Tibial artery (tissue), 4 donors: ENCODE measurements around the gene RCOR1.
"Not testable (repeated sequence)": the region's sequence is repeated elsewhere in the genome, so short reads cannot be mapped to it uniquely, and the experiment has no call there.

Experiments
- DNase-seq, 2 donors: peaks; one replicate each; pipeline ENCODE4 v3.0.0-alpha.2; 2019
- H3K27ac ChIP-seq, 2 donors: fragments of 200-600 bp; sonication (generic) in 1 of 2; 1 replicate in 1 of 2; 2 replicates in 1 of 2; pipeline ENCODE4 v1.5.1; 2018 to 2019; ENCODE audit warnings: mild to moderate bottlenecking in 1 of 2
- H3K27me3 ChIP-seq, 2 donors: fragments of 200-600 bp; sonication (generic) in 1 of 2; one replicate each; pipeline versions ENCODE4 v1.5.1 to v1.6.0; 2016 to 2019
- H3K36me3 ChIP-seq, 3 donors: fragments of 200-600 bp; sonication (generic) in 2 of 3; one replicate each; pipeline ENCODE4 v1.5.1; 2016 to 2019; ENCODE audit warnings: mild to moderate bottlenecking in 2 of 3
- H3K4me1 ChIP-seq, 4 donors: fragments of 200-600 bp; sonication (generic) in 2 of 4; 1 replicate in 3 of 4; 2 replicates in 1 of 4; pipeline ENCODE4 v1.5.1; 2016 to 2019
- H3K4me3 ChIP-seq, 2 donors: fragments of 200-600 bp; sonication (generic) in 1 of 2; 1 replicate in 1 of 2; 2 replicates in 1 of 2; pipeline ENCODE4 v1.5.1; 2018 to 2019; ENCODE audit warnings: mild to moderate bottlenecking in 2 of 2
- H3K9me3 ChIP-seq, 3 donors: fragments of 200-600 bp; sonication (generic) in 1 of 3; one replicate each; pipeline ENCODE4 v1.5.1; 2016 to 2019
- intact Hi-C: fragments of 100-400 bp; cut with DNase I; formaldehyde crosslinking; loops from one replicate; pipeline ENCODE4 v1.15.0; 2023; ENCODE audit warnings: low total_unique reads
- TF ChIP-seq, protein P1 (sequence below), 2 experiments: fragments of 200-600 bp in 1 of 2; fragments of 450-650 bp in 1 of 2; IDR thresholded peaks; one replicate each; pipeline ENCODE4 v1.5.1; 2017 to 2019; ENCODE audit warnings: antibody characterized with exemption in 2 of 2, mild to moderate bottlenecking in 1 of 2, moderate library complexity in 1 of 2

The RCOR1 gene

DNA sequence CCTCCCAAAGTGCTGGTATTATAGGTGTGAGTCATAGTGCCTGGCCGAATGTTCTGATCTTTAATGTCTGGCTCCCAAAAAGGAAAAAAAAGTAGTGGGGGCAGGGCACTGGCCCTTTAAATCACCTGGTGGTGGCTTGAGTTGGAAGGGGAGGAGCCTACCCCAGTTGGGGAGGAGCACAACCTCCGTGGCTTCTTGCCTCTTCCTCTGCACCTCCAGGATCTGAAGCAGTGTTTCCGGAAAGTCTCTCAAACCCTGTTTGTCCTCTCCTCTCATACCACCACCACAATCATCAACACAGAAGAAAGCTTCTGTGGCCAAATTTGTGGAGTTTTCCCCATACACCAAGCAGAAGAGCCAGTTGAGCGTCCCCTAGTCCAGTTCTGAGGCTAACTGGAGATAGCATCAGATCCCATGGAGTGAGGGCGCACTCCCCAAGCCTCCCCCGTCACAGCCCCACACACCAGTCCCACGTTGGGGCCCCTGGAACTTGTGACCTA lies 24.3 kb upstream of the RCOR1 start:
- H3K9me3 ChIP-seq = peaks cover 0 to 5% (median 0%) of the 10 kb centered on the region in 3 donors
- no peaks in the 10 kb centered on the region for H3K4me1 ChIP-seq
- no peaks in the 10 kb centered on the region for H3K36me3 ChIP-seq
- intact Hi-C loops = no loop called here
- H3K27ac ChIP-seq = no peak overlapping the region
- no peak overlapping the region for H3K4me3 ChIP-seq
- DNase-seq = no peak
- TF ChIP-seq, protein P1, sequence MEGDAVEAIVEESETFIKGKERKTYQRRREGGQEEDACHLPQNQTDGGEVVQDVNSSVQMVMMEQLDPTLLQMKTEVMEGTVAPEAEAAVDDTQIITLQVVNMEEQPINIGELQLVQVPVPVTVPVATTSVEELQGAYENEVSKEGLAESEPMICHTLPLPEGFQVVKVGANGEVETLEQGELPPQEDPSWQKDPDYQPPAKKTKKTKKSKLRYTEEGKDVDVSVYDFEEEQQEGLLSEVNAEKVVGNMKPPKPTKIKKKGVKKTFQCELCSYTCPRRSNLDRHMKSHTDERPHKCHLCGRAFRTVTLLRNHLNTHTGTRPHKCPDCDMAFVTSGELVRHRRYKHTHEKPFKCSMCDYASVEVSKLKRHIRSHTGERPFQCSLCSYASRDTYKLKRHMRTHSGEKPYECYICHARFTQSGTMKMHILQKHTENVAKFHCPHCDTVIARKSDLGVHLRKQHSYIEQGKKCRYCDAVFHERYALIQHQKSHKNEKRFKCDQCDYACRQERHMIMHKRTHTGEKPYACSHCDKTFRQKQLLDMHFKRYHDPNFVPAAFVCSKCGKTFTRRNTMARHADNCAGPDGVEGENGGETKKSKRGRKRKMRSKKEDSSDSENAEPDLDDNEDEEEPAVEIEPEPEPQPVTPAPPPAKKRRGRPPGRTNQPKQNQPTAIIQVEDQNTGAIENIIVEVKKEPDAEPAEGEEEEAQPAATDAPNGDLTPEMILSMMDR (IDR thresholded peaks at IDR 0.05) = no peak
- peaks cover 0 to 3% of the 10 kb centered on the region in 2 donors for H3K27me3 ChIP-seq

DNA sequence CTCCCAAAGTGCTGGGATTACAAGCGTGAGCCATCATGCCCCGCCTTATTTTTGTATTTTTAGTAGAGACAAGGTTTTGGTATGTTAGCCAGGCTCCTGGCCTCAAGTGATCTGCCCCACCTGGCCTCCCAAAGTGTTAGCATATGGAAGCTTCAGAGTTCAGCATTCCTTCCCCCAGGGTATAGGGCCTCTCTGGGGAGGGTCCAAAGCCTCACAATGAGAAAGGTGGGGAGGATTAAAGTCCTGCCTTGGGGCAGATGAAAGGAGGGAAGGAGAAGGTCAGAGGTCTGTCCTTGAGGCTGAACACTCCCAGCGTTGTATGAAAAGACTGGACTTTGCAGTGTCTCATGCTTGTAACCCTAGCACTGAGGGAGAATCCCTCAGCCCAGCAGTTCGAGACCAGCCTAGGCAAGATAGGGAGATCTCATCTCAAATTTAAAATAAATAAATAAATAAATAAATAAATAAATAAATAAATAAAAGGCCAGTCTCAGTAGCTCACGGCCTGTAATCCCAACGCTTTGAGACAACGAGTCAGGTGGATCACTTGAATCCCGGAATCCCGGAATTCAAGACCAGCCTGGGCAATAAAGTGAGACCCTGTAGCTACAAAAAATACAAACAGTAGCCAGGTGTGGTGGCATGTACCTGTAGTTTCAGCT lies 22.0 kb upstream of the RCOR1 start:
- no peak overlapping the region for H3K4me3 ChIP-seq
- H3K36me3 ChIP-seq = no peaks in the 10 kb centered on the region
- peaks cover 0 to 19% of the 10 kb centered on the region in 2 donors for H3K27me3 ChIP-seq
- no peak for DNase-seq
- no peaks in the 10 kb centered on the region for H3K4me1 ChIP-seq
- no peak overlapping the region for H3K27ac ChIP-seq
- intact Hi-C loops = no loop called here
- H3K9me3 ChIP-seq = no peaks in the 10 kb centered on the region
- TF ChIP-seq, protein P1 (IDR thresholded peaks at IDR 0.05) = no peak

DNA sequence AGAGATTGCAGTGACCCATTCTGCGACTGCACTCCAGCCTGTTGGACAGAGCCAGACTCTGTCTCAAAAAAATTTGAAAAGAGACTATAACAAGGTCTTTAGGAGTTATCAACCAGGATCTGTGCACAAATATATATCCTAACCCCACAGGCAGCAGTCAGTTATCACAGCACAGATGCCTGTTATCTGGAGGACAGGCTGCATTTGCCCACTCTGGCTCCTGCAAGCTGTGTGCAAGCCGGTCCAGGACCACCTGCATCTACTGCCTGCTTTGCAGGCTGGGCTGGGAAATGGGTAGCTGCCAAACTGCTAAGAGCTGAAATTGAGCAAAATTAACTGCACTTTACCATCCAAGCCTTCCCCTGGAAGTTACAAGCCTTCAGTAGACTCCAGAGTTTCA lies 21.4 kb upstream of the RCOR1 start:
- H3K4me1 ChIP-seq = no peaks in the 10 kb centered on the region
- TF ChIP-seq, protein P1 (IDR thresholded peaks at IDR 0.05) = no peak
- no peaks in the 10 kb centered on the region for H3K36me3 ChIP-seq
- H3K27me3 ChIP-seq = peaks cover 0 to 23% of the 10 kb centered on the region in 2 donors
- no peak for DNase-seq
- intact Hi-C loops = no loop called here
- no peak overlapping the region for H3K27ac ChIP-seq
- H3K4me3 ChIP-seq = no peak overlapping the region
- no peaks in the 10 kb centered on the region for H3K9me3 ChIP-seq

DNA sequence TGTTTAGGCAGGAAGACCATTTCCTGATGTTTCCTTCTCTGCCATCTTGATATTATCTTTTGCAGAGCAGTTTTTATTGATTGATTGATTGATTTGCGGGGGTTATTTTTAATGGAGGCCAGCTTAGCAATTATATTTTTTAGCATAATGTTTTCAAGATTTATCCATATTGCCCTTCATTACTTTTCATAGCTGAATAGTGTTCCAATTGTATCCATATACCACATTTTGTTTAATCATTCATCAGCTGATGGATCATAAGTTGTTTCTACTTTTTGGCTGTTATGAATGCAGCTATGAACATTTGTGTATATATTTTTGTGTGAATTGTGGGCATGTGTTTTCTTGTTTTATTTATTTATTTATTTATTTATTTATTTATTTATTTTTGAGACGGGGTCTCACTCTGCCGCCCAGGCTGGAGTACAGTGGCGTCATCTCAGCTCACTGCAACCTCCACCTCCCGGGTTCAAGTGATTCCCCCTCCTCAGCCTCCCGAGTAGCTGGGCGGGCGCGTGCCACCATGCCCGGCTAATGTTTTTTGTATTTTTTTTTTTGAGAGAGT lies 20.9 kb upstream of the RCOR1 start:
- intact Hi-C loops = no loop called here
- Histone ChIP-seq H3K27ac (no peak overlapping the region), H3K4me3 (no peak overlapping the region), H3K27me3 (peaks cover 0 to 25% of the 10 kb centered on the region in 2 donors), H3K9me3 (no peaks in the 10 kb centered on the region), H3K4me1 (no peaks in the 10 kb centered on the region), H3K36me3 (no peaks in the 10 kb centered on the region)
- TF ChIP-seq, protein P1 (IDR thresholded peaks at IDR 0.05) = no peak
- DNase-seq = no peak

DNA sequence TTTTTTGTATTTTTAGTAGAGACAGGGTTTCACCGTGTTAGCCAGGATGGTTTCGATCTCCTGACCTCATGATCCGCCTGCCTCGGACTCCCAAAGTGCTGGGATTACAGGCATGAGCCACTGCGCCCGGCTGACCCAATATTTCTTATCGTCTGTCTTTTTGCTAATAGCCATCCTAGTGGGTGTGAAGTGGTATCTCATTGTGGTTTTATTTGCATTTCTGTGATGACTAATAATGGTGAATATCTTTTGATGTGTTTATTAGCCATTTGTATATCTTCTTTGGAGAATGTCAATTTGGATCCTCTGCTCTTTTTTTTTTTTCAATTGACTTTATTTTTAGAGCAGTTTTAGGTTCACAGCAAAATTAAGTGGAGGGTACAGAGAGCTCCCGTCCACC lies 19.3 kb upstream of the RCOR1 start:
- H3K36me3 ChIP-seq, H3K9me3 ChIP-seq, H3K4me3 ChIP-seq, H3K4me1 ChIP-seq, H3K27ac ChIP-seq, intact Hi-C loops, DNase-seq: not testable (repeated sequence)
- H3K27me3 ChIP-seq = peaks cover 0 to 30% of the 10 kb centered on the region in 2 donors

DNA sequence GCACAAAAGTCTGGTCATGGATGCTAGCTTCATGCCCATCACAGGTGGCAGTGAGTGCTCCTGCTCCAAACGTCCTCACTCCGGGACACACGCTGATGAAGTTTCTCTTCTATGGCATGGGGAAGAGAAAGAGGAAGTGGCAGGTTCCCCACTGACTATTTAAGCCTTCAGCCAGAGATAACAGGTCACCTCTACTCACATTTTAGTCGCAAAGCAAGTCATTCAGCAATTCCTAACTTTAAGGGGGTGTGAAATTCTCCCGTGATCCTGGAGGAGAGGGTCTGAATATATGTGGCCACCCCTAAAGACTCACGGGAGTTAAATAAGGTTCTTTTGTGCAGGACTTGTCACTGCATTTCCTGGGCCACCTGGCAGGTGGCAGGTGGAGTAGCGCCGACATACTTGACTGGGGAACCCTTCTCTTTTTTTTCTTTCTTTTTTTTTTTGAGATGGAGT lies 18.8 kb upstream of the RCOR1 start:
- DNase-seq = no peak
- Histone ChIP-seq H3K4me3 (no peak overlapping the region), H3K27ac (no peak overlapping the region), H3K9me3 (no peaks in the 10 kb centered on the region), H3K4me1 (no peaks in the 10 kb centered on the region), H3K27me3 (peaks cover 0 to 30% of the 10 kb centered on the region in 2 donors), H3K36me3 (no peaks in the 10 kb centered on the region)
- intact Hi-C loops = no loop called here
- TF ChIP-seq, protein P1 (IDR thresholded peaks at IDR 0.05) = no peak
